D721Med (cell line): Measurements from ENCODE around the gene RNF125.
"Not testable (repeated sequence)": the region's sequence is repeated elsewhere in the genome, so short reads cannot be mapped to it uniquely, and the experiment has no call there.

ENCODE experiments used
- DNase-seq: peaks from one replicate; pipeline ENCODE4 v3.0.0; 2011; ENCODE audit warnings: low spot score; ENCODE audit not compliant: insufficient read length
- FAIRE-seq: peaks from 2 replicates; lab custom pipeline; 2011; peaks lifted over from hg19 to GRCh38; lab: Jason Lieb, UNC
- CTCF ChIP-seq: IDR thresholded peaks from 2 replicates; pipeline ENCODE4 v1.5.1; 2012; ENCODE audit warnings: mild to moderate bottlenecking, control low read depth; ENCODE audit not compliant: insufficient read depth; ENCODE audit errors: missing control alignments

RNF125 gene

DNA sequence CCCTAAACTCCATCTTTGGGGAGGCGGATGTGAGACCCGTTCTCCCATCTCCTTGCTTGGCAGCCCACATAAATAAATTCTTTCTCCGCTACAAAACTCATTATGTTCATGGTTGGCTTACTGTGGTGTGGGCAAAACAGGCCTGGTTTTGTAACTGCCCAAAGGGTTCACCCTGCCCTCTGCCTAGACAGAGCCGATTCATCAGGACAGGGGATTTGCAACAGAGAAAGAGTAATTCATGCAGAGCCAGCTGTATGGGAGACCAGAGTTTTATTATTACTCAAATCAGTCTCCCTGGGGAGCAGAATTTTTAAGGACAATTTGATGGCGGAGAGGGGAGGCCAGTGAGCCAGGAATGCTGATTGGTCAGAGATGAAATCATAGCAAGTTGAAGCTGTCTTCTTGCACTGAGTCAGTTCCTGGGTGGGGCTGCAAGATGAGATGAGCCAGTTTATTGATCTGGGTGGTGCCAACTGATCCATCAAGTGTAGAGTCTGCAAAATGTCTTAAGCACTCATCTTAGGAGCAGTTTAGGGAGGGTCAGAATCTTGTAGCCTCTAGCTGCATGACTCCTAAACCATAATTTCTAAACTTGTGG is 8.4 kb upstream of the RNF125 start:
- DNase-seq (no peak), FAIRE-seq (no peak)
- no peak for TF ChIP-seq CTCF

- DNase-seq: no peak
- no peak for TF ChIP-seq CTCF
- FAIRE-seq: no peak
Measured at GRCh38 chr18:32011193-32011592, 7.4 kb upstream of the RNF125 start.

DNA sequence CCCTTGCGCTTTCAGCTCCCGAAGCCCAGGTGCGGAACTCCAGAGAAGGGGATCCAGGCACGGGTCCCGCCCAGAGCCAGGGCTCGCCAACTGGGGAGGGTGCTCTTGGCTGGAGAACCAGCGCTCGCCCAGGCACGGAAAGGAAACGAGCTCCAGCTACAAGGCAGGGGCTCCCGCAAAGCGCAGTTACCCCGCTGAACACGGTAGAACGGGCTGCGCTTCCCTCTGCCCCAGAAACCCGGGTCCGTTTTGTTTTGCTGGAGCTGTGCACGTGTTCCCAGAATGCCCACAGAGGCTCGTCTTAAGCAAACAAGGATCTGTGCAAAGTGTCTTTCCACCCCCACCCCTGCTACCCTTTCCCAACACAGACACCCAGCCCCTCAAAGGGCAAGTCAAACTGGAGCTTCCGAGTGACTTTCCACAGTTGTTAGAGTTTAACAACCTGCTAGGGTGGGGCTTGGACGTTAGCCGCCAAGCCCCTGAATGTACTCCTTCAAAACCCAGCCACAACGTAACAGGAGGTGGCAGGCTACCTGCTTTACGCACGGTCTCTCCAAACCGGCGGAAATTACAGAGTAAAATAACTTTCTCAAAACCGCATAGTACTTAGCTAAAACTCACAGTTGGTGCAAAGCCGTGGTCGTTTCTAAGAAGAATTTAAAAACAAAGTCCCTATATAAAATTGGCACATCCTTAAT is 775 bp downstream of the RNF125 start:
- TF ChIP-seq CTCF: no peak
- no peak for FAIRE-seq

DNA sequence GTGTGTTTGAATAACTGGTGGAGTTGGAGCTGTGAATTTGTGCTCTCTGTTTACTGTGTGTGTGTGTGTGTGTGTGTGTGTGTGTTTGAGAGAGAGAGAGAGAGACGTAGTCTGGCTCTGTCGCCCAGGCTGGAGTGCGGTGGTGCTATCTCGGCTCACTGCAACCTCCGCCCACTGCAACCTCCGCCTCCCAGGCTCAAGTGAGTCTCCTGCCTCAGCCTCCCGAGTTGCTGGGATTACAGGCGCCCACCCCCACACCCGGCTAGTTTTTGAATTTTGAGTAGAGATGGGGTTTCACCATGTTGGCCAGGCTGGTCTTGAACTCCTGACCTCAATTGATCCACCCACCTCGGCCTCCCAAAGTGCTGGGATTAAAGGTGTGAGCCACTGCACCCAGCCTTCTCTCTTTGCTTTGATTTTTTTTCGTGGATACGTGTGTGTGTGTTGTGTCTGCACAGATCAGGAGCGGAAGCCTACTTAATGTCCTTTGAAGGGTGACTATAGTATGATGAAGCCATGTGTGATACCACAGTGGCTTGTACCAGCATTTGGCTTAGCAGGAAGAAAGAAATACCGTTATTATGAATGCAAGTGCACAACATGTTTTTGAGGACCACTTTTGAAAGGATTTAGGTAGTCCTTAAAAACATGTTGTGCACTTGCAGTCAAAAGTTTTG is 1.5 kb downstream of the RNF125 start:
- not testable (repeated sequence) for DNase-seq, FAIRE-seq

More for the DNA sequence above, 775 bp downstream of the RNF125 start:
- peak; percentile 38 for DNase-seq

DNA sequence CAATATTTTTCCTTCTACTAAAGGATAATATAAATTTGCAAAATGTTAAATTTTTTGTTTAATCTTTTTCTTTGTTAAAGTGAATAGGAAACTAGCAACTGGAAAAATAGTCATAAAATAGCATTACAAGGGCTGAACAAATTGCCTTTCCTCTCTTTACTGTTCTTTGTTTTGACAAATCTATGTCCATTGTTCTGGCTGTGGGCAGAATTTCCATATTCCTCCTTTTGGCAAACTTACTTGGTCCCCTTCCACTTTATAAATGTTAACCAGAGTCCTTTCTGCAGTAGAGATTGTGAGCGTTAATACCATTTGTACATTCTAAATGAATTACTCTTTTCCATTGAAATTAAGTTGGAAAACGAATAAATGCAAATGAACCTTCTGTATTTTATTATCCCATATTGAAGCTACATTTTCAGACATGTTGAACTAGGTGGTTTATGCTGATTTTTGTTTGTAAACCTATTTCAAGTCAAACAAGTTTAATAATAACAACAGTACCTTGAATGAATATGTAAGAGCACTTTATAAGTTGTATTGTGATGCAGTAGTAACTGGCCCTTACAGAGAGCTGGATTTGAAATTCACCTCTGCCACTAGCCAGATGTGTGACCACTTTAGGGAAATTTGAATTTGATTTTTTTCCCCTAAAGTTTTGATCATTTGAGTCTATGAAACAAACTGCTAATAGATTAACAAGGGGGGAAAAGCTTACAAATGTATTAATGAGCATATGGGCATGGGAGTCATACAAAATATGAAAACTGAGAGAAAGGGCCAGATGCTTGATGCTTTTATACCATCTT is 3.3 kb downstream of the RNF125 start:
- no peak for TF ChIP-seq CTCF
- FAIRE-seq: no peak
- DNase-seq: no peak

DNA sequence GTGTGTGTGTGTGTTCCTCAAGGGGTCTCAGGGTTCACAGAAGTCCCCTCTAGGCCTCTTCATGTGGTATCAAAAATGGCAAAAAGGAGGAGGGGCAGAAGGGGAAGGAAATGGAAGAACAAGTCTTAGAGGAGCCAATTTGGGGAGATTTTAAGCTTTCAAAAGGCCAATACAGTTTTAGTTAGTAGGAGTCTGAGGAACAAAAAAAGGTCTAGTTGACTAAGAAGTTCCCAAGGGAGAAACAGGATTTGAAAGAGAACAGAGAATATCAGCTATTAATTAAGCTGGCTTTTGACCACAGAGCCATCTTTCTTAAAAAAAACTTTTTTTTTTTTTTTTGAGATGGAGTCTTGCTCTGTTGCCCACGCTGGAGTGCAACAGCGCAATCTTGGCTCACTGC is 7.1 kb downstream of the RNF125 start:
- no peak for TF ChIP-seq CTCF
- FAIRE-seq (no peak), DNase-seq (no peak)

DNA sequence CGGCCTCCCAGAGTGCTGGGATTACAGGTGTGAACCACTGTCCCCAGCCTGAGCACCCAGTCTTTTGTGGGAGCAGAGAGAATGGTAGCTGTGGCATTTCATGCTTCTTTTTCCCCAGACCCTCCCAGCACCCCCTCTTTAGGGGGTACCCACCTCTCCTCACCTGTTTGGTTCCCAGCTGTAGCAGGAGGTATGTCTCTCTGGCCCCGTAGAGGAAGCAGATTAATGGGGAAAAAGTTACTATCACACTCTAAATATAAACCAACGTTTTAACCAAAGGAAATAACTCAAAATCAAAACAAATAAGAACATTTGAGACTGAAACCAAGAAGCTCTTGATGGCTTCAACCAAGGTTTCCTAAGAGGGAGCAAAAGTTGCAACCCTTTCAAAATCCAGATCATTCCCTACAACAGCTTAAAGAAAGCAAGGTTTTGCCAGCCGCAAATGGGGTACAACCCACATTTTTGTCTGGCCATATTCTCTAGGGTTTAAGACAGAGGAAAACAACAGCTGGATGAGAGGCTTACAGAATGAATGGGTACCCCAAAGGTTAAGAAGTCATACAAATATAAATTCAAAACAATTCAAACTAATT is 8.0 kb downstream of the RNF125 start:
- FAIRE-seq (no peak), DNase-seq (no peak)
- TF ChIP-seq CTCF: no peak
